ENCODE results near the gene DYNLT5.
"Not testable (repeated sequence)": the region's sequence is repeated elsewhere in the genome, so short reads cannot be mapped to it uniquely, and the experiment has no call there.

DYNLT5 gene

DNA sequence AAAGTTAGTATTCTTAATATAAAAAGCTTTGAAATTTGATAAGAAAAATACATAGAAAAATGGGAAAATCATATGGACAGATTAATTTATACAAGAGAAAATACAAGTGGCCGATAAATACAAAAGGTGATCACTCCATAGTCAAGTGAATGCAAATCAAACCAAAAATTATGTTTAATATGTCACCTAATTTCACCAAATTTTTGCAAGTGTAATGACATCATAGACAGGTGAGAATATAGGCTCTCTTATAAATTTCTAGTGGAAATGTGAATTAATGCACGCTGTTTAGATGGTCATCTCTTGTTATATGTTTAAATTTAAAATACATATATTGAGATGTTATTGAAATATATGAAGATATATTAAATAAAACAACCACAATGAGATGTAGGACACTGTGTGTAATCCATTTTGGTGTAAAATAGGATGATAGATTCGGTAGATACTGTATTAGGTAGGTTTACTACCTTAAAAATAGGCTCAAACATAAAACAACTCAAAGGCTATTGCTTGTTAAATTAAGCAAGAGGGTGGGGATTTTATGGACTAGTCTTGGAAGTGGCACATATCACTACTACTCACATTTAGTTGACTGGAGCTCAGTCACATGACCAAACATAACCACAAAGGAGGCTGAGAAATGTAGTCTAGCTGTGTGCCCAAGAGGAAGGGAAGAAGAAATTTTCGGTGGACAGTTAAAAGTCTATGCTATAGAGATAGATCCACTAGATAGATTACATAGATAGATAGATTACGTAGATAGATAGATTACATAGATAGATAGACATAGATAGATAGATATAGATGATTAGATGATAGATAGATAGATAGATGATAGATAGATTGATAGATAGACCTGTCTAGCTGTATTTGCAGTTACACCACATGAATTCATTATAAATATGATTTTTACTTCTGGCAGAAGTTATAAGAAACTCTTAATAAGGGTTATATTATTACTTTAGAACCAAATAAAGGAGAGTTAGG is 39.7 kb downstream of the DYNLT5 start:
- DNase-seq: peak; percentile 4 to 17

DNA sequence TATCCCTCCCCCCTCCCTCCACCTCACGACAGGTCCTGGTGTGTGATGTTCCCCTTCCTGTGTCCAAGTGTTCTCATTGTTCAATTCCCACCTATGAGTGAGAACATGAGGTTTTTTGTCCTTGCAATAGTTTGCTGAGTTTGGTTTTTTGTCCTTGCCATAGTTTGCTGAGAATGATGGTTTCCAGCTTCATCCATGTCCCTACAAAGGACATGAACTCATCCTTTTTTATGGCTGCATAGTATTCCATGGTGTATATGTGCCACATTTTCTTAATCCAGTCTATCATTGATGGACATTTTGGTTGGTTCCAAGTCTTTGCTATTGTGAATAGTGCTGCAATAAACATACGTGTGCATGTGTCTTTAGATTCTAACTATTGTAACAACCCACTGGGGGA is 43.6 kb downstream of the DYNLT5 start:
- not testable (repeated sequence) for DNase-seq

DNA sequence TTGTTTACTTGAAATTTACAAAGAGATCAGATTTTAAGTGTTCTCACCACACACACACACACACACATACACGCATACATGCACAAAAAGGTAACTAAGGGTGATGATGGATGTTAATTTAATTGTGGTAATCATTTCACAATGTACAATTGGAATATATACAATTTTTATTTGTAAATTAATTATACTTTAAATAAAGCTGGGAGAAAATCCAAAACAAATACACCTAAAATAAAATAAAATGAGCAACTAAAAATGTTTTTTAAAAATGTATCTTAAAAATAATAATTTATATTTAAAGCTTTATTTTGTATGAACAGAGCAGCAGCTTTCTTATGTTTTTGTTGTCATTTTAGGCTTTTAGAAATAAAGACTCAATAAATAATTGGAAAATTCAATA is 57.0 kb downstream of the DYNLT5 start:
- no peak for DNase-seq

DNA sequence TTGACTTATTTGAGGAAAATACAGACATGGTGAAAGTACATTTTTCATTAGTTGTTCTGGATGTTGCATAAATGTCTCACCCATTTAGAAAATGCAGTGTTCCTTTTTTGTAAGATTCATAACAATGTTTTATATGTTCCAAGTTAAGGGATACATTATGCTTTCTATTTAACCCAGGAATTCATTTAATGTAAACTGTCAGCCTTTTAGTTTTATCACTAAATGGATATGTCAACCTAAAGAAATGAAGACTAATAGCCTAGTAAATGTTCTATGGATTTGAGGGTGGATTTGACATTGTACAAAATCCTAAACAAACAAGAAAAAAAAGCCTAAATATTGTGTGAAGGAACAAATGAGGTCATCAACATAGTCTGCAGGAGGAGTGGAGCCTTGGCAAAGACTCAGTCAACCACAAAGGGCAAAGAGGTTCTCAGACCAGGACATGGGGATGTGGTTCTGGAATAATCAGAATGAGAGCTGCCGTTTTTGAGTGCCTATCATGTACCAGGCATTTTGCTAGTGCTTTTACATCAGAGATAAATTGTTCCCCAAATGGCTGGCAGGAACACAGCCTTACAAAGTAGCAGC is 57.6 kb downstream of the DYNLT5 start:
- DNase-seq: no peak

DNA sequence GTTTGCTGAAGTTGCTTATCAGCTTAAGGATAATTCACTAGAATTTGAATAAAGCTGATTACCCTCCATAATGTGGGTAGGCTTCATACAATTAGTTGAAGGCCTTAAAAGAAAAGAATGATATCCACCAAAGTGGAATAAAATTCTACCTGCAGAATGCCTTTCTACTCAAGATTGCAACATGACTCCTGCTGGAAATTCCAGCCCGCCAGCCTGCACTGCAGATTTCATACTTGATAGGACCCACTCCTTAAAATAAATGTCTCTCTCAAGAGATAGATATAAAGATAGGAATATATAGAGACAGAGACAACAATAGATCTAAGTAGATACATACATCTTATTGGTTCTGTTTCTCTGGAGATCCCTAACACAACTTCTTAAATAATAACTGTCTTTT is 72.5 kb downstream of the DYNLT5 start:
- no peak for DNase-seq

Data from Kasumi-1 (cell line).